Mesenteric fat pad (tissue), 1 donor: Measurements from ENCODE around the gene PDXDC1. TPM values are rescaled to one million over a fixed set of nuclear protein-coding genes. Genes with fewer than 3 reads are reported as not detected.
"Not testable (repeated sequence)": the region's sequence is repeated elsewhere in the genome, so short reads cannot be mapped to it uniquely, and the experiment has no call there.

Experiments
- DNase-seq: peaks from one replicate; pipeline ENCODE4 v3.0.0-alpha.2; 2020; ENCODE audit warnings: low spot score
- microRNA-seq: library from miRNA; unstranded; fragments of <30 nt; microRNA quantifications from one replicate; pipeline ENCODE4 v1.2.0, GENCODE V29; 2020; ENCODE audit warnings: borderline number of aligned reads
- total RNA-seq: library from RNA; stranded (reverse); fragmentation: NEBNext Ultra II Directional; extraction: Animal tissue kit (Norgen Biotek cat#: 25700); gene quantifications from one replicate; pipeline ENCODE4 v1.2.1, GENCODE V29; 2021
- donor health status: DM: yes; HTN: yes; CAD: no.

Gene PDXDC1
- total RNA-seq, 1 donor from 2014 or later = 89.8 TPM

GRCh38 chr16:15154650-15155562, 180.1 kb downstream of the PDXDC1 start:
- peak; percentile 94 for DNase-seq

DNA sequence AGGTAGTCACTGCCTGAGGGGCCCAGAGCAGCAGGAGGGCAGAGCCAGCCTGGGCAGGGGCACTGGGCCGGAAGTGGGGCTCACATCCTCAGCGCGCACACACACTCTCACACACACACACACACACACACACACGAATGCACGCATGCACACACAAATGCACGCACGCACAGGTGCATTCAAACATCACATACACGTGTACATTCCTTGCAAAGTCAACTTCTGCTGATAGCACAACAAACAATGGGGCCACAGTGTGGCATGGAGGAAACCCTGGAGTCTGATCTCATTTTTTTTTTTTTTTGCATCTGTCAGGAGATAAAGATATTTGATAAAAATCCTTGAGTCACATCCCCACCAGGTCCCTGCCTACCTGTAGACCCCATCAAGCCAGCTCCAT, 182.8 kb downstream of the PDXDC1 start:
- DNase-seq = not testable (repeated sequence)

DNA sequence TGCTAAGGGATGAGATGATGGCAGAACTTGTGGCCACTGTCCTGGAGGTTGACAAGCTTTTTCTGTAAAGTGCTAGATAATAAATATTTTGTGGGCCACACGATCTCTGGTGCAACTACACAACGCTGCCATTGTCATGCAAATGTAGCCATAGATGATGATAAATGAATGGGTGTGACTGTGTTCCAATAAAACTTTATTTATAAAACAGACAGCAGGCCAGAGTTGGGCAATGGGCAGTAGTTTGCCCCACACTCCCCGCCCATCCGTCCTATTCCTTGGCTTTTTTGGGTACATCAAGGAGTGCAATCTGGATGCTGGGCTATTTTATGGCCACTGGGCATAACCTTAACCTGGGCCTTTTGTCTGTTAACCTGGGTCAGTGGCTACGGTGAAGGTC, 184.8 kb downstream of the PDXDC1 start:
- DNase-seq = not testable (repeated sequence)

DNA sequence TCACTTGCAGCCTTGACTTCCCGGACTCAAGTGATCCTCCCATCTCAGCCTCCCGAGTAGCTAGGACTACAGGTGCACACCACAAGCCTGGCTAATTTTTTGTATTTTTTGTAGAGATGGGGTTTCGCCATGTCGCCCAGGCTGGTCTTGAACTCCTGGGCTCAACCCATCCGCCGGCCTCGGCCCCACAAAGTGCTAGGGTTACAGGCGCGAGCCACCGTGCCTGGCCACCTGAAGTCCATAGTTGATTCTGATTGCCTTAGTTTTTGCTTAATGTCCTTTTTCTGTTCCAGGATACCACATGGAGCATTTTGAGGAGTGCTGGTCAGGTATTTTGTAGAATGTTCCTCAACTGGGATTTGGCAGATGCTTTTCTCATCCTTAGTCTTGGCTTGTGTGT, 185.7 kb downstream of the PDXDC1 start:
- not testable (repeated sequence) for DNase-seq

DNA sequence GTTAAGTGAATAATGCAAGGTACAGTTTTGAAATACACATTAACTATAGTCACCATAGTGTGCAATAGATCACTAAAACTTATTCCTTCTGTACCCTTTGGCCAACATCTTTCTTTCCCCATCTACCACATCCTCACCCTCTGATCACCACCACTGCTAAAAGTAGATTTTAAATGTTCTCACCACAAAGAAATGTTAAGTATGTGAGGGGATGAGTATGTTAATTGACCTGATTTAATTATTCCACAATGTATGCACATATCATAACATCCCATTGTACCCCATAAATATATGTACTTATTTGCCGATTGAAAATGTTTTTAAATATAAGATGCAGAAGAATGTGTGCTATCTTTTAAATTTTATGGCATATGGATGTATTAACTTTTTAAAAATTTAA, 188.2 kb downstream of the PDXDC1 start:
- not testable (repeated sequence) for DNase-seq

- DNase-seq = not testable (repeated sequence)
These were observed 191.4 kb downstream of the PDXDC1 start for GRCh38 chr16:15166177-15166576.

GRCh38 chr16:15168303-15168702, 193.5 kb downstream of the PDXDC1 start:
- not testable (repeated sequence) for DNase-seq

- not testable (repeated sequence) for DNase-seq
These were observed 194.3 kb downstream of the PDXDC1 start for GRCh38 chr16:15168953-15169652.

DNA sequence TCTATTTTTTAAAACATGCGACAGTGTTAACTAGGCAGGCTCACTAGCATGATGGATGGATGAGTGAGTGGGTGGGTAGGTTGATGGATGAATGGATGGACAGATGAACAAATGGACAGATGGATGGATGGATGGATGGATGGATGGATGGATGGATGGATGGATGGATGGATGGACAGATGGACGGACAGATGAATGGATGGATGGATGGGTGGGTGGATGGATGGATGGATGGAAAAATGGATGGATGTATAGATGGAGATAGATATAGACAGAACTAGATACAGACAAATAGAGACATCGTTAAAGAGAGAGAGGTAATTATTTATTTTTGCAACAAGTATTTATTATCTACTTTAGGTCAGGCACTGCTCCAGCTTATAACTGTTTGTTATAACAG, 205.1 kb downstream of the PDXDC1 start:
- DNase-seq = not testable (repeated sequence)

DNA sequence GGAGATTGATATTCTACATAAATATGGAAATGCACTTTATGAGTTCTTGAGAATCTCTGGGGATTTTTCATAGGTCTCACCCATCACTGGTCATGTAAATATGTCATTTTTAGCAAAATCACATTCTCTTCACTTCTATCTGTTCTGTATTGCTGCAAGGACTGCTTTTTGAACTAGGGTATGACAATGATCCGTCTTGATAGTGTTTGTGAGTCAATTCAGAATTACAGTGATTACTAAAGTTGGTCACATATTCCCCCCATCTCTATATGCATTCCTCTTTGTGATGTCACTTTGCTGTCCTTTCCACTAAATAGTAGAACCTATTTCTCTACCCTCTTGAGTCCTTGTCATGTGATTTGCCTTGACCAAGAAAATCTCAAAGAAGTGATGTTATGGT, 206.1 kb downstream of the PDXDC1 start:
- not testable (repeated sequence) for DNase-seq

DNA sequence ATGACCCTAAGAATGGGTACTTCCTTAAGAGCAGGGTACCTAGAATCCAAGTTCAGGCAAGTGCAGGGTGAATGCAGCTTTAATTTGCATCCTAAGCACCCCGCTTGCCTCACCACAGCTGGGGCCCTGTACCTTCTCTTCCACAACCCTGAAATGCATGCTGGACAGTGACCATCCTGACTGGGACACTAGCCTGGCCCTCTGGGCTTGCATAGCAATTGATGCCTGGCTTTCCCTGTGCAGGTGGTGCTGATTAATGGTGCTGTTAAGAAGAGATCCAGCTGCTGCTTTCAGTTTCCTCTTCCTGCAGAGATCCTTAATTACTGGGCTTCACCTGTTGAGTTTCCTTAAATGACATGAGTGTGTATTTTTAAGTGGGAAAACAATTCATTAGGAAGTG, 209.2 kb downstream of the PDXDC1 start:
- not testable (repeated sequence) for DNase-seq

Small RNA genes within 50 kb of the gene (microRNA-seq; reads per million reads assigned to microRNA genes)
- gene MIR1972-1 (not detected), gene MIR3180-4 (not detected), gene MIR6511A1 (not detected), gene MIR6511B2 (not detected), gene MIR6770-1 (not detected)

Other genes with a start within 250 kb of the PDXDC1 start
- 7.4 TPM for gene NPIPA2, start 232.5 kb upstream of the PDXDC1 start, total RNA-seq
- gene NOMO1, start 141.3 kb upstream of the PDXDC1 start, total RNA-seq = 73.1 TPM
- gene NPIPA1, start 37.6 kb upstream of the PDXDC1 start, total RNA-seq = 113 TPM
- gene NTAN1, start 81.0 kb downstream of the PDXDC1 start, total RNA-seq = 60.4 TPM
- gene RRN3, start 119.2 kb downstream of the PDXDC1 start, total RNA-seq = 44.9 TPM